ENCODE results near the gene EHMT2.
"Not testable (repeated sequence)": the region's sequence is repeated elsewhere in the genome, so short reads cannot be mapped to it uniquely, and the experiment has no call there.

The EHMT2 gene

DNA sequence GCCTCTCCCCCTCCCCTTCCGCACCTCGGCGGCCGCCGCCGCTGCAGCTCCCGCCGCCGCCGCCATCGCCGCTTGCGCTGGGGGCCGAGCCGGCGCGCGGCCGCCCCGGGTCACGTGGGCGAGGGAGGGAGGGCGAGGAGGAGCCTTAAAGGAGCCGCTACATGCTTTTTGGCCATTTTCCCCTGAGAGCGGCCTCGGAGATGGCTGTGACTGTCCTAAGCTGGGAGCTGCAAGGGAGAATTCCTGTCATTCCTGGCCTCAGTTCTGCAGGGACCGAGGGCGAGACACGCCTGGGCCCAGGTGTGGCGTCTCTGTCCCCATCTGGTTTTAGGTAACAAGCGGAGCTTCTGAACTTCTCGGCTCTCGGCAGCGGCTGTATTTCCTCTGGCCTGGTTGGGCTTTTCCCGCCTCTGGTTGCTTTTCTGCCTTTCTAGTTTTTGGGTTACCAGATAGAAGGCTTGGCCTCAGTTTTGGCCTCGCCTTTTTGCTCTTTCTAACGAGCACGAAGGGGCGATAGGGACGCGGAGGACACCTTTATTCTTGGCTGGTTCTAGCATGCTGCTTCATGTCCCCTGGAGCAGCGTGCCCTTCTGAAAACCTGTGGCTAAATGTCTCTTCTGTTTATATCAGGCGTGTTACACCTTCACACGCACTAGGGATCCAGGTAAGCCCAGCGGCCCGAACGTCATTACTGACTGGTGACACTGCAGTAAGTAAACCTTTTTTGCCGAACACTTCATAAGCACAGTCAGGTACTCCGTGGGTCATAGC, at the start of gene EHMT2:
TSS of gene EHMT2 (minus strand) at position 87 of the 771 bp plus-strand sequence. CDS start at position 66, 21 bp downstream.
- peak within 1 kb of the TSS; percentile 71 for H3K27ac ChIP-seq
- DNase-seq (ENCODE audit: low read depth, low spot score): no peak

DNA sequence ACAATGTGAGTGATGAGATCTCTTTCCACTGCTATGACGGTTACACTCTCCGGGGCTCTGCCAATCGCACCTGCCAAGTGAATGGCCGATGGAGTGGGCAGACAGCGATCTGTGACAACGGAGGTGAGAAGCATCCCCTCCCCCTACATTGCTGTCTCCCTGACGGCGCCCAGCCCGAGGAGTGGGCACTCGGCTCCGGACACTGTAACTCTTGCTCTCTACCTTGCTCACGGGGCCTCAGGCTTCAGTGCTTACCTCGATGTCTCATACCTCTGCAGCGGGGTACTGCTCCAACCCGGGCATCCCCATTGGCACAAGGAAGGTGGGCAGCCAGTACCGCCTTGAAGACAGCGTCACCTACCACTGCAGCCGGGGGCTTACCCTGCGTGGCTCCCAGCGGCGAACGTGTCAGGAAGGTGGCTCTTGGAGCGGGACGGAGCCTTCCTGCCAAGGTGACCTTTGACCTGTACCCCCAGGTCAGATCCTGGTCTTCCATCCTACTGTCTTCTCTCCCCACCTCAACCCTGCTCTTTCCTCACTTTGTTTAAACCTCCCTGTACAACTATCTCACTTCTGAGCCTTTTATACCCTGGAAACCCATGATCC, 49.7 kb upstream of the EHMT2 start:
- no peak for DNase-seq (ENCODE audit: low read depth, low spot score)
- H3K27ac ChIP-seq: no peak overlapping the region

DNA sequence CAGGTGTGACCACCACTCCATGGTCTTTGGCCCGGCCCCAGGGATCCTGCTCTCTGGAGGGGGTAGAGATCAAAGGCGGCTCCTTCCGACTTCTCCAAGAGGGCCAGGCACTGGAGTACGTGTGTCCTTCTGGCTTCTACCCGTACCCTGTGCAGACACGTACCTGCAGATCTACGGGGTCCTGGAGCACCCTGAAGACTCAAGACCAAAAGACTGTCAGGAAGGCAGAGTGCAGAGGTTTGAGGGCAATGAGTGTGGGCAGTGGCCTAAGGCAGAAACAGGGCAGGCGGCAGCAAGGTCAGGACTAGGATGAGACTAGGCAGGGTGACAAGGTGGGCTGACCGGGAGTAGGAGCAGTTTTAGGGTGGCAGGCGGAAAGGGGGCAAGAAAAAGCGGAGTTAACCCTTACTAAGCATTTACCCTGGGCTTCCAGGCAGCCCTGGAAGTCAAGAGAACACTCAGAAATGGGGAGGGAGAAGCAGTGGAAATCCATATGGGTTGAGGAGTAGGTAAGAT, 48.9 kb upstream of the EHMT2 start:
- no peak for DNase-seq (ENCODE audit: low read depth, low spot score)
- no peak overlapping the region for H3K27ac ChIP-seq

DNA sequence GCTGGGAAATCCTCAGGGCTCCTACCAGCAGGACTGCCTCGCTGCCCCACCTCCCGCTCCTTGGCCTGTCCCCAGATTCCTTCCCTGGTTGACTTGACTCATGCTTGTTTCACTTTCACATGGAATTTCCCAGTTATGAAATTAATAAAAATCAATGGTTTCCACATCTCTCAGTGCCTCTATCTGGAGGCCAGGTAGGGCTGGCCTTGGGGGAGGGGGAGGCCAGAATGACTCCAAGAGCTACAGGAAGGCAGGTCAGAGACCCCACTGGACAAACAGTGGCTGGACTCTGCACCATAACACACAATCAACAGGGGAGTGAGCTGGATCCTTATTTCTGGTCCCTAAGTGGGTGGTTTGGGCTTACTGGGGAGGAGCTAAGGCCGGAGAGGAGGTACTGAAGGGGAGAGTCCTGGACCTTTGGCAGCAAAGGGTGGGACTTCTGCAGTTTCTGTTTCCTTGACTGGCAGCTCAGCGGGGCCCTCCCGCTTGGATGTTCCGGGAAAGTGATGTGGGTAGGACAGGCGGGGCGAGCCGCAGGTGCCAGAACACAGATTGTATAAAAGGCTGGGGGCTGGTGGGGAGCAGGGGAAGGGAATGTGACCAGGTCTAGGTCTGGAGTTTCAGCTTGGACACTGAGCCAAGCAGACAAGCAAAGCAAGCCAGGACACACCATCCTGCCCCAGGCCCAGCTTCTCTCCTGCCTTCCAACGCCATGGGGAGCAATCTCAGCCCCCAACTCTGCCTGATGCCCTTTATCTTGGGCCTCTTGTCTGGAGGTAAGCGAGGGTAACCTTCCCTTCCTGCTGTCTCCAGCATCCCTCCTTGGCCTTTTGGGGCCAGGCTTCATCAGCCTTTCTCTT, 48.2 kb upstream of the EHMT2 start, which contains the start of gene CFB:
TSS of gene CFB (plus strand) at position 589 of the 863 bp plus-strand sequence. CDS start at position 716, 127 bp downstream.
- peak; percentile 33 for DNase-seq (ENCODE audit: low read depth, low spot score)
- peak within 1 kb of the TSS; percentile 42 for H3K27ac ChIP-seq

DNA sequence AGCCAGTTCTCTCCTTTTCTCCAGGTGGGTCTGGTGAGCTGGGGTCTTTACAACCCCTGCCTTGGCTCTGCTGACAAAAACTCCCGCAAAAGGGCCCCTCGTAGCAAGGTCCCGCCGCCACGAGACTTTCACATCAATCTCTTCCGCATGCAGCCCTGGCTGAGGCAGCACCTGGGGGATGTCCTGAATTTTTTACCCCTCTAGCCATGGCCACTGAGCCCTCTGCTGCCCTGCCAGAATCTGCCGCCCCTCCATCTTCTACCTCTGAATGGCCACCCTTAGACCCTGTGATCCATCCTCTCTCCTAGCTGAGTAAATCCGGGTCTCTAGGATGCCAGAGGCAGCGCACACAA, 47.6 kb upstream of the EHMT2 start:
- no peak for DNase-seq (ENCODE audit: low read depth, low spot score)
- H3K27ac ChIP-seq: peak overlapping the region; percentile 42

DNA sequence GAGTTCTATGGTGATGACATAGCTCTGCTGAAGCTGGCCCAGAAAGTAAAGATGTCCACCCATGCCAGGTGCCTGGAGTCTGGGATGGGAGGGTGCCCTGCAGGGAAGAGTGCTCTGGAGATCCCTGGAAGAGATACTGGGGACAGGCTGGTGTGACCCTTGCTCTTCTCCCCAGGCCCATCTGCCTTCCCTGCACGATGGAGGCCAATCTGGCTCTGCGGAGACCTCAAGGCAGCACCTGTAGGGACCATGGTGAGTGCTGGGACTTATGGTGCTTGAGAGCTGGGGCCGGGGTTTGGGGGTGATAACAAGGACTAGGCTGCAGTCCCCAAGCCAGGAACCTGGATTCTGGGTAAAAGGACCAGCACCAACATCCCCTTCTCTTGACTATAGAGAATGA, 46.2 kb upstream of the EHMT2 start:
- no peak overlapping the region for H3K27ac ChIP-seq
- no peak for DNase-seq (ENCODE audit: low read depth, low spot score)

DNA sequence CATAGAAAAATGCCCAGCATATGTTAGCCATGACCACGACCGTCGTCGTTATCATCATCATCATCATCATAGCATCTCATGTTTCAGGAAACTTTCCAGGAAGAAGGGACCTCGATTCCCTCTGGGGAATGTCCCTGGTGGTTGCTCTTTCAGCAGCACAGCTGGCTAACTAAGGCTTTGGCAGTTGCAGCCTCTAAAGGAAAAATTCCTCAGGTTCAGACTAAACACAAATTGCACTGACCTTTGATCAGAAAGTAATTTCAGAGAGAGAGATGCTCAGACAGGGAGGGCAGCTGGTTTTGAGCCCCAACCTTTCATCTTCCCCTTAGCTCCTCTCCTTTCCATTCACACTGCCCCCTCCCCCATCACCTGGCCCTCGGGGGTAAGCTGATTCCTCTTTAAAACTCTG, 42.8 kb upstream of the EHMT2 start:
- H3K27ac ChIP-seq: no peak overlapping the region
- no peak for DNase-seq (ENCODE audit: low read depth, low spot score)

DNA sequence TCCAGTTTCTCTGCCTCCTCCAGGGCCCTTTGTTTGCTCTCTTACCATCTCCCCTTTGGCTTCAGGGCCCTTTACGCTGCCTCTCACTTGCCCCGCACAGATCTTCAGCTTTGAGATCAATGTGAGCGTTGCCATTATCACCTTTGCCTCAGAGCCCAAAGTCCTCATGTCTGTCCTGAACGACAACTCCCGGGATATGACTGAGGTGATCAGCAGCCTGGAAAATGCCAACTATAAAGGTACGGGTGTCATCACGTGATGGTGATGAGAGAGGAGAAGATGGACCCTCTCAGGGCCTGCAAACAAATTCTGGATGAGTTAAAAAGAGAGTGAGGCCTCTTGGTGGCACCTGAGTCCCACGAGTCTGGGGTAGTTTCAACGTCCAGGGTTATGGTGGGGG, 38.3 kb upstream of the EHMT2 start:
- no peak overlapping the region for H3K27ac ChIP-seq

DNA sequence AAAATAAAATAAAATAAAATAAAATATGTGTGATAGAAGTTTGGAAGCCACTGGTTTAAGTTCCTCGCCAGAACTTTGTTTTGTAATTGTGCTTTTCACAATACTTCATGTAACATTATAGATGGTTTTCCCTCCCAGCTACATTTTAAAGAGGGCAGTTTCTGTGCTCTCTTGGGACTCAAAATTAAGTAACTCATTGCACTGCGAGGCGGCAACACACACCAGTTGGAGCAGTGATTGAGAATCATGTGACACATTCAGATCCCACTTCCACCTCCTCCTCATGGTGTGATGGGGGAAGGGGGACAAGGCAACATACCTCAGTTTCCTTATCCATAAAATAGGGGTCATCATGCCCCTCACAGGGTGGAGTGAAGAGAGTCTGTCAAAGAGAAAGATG, 37.5 kb upstream of the EHMT2 start:
- H3K27ac ChIP-seq: no peak overlapping the region
- DNase-seq (ENCODE audit: low read depth, low spot score): no peak

More for the DNA sequence above, 38.3 kb upstream of the EHMT2 start:
- DNase-seq (ENCODE audit: low read depth, low spot score): no peak

DNA sequence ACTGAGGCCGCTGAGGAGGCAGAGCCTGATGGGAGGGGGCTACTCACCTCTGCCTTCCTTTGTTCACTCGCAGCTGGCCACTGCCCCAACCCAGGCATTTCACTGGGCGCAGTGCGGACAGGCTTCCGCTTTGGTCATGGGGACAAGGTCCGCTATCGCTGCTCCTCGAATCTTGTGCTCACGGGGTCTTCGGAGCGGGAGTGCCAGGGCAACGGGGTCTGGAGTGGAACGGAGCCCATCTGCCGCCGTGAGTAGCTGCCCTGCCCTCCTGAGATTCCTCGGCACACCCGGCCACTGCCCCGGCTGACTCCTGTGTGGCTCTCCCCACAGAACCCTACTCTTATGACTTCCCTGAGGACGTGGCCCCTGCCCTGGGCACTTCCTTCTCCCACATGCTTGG, 36.0 kb upstream of the EHMT2 start:
- H3K27ac ChIP-seq: no peak overlapping the region
- no peak for DNase-seq (ENCODE audit: low read depth, low spot score)

DNA sequence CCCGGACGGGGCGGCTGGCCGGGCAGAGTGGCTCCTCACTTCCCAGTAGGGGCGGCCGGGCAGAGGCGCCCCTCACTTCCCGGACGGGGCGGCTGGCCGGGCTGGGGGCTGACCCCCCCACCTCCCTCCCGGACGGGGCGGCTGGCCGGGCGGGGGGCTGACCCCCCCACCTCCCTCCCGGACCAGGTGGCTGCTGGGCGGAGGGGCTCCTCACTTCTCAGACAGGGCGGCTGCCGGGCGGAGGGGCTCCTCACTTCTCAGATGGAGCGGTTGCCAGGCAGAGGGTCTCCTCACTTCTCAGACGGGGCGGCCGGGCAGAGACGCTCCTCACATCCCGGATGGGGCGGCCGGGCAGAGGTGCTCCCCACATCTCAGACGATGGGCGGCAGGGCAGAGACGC, 34.6 kb upstream of the EHMT2 start:
- not testable (repeated sequence) for H3K27ac ChIP-seq; DNase-seq (ENCODE audit: low read depth, low spot score)

DNA sequence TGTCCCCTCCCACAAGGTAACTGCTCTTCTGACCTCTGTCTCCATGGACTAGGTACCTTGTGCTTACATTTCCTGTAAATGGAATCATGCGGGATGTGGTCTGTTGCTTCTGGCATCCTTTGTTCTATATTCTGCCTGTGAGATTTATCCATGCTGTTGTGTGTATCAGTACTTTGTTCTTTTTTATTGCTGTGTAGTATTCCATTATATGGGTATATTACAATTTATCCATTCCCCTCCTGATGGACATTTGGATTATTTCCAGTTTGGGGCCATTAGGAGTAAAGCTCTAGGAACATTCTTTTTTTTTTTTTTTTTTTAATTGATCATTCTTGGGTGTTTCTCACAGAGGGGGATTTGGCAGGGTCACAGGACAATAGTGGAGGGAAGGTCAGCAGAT, 33.5 kb upstream of the EHMT2 start:
- no peak for DNase-seq (ENCODE audit: low read depth, low spot score)
- no peak overlapping the region for H3K27ac ChIP-seq

DNA sequence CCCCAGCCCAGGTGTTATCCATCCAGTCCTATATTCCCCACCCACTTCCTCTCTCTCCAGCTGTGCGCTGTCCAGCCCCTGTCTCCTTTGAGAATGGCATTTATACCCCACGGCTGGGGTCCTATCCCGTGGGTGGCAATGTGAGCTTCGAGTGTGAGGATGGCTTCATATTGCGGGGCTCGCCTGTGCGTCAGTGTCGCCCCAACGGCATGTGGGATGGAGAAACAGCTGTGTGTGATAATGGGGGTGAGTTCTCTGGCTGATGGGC, 31.1 kb upstream of the EHMT2 start:
- DNase-seq (ENCODE audit: low read depth, low spot score): no peak
- H3K27ac ChIP-seq: no peak overlapping the region

DNA sequence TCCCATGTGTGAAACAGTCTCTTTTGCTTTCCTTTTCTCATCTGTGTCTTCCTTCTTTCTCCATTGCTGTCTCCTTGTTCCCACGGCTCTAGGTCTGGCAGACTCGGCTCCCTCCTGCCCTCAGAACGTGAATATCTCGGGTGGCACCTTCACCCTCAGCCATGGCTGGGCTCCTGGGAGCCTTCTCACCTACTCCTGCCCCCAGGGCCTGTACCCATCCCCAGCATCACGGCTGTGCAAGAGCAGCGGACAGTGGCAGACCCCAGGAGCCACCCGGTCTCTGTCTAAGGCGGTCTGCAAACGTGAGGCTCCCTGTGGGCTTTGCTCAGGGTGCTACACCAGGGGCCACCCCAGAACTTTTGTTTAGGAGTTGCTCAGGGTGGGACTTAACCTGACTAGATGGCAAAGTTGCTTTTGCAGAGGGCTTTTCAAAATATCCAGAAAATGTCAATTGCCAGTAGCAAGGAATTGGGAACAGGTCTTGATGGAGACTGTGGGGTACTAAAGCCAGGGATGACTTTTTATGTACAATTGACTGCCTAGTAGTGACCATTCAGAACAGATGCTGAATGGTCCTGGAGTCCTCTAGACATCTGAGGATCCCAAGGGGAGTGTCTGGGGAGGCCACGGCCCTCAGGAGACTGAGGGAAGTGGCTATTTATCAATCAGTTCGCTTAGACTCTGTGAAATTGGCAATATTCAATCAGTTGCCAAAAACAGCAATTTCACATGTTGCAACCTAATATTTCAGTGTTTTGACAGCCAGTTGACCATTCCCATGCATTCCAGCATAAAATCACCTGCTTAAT, 30.6 kb upstream of the EHMT2 start:
- H3K27ac ChIP-seq: no peak overlapping the region
- DNase-seq (ENCODE audit: low read depth, low spot score): no peak

DNA sequence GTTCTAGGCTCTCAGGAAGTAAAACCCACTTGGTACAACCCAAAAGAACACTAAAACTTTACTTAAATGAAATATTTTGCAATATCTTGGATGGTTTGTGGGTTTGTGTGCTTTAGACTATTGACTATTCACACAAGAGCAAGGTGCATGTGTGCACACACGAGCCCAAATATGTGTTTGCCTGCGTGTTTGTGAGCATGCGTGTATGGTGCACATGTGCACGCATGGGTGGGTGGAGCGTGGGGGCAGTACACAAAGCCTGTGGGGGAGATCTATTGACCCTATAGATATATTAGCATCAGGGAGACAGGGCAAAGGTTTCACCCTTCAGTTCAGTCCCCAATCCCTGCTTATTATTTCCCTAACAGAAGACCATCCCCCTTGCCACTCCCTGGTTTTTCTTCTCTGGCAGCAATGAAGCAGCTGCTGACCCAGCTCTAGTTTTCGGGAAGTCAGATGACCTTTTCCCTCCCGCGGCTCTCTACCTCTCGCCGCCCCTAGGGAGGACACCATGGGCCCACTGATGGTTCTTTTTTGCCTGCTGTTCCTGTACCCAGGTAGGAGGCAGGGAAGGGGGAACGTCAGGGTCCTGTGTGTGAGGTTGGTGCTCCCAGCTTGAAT, 29.9 kb upstream of the EHMT2 start, which contains the start of gene C2:
TSS of gene C2 (plus strand) at position 476 of the 621 bp plus-strand sequence. CDS start at position 512, 36 bp downstream.
- no peak within 1 kb of the TSS for H3K27ac ChIP-seq
- no peak for DNase-seq (ENCODE audit: low read depth, low spot score)

DNA sequence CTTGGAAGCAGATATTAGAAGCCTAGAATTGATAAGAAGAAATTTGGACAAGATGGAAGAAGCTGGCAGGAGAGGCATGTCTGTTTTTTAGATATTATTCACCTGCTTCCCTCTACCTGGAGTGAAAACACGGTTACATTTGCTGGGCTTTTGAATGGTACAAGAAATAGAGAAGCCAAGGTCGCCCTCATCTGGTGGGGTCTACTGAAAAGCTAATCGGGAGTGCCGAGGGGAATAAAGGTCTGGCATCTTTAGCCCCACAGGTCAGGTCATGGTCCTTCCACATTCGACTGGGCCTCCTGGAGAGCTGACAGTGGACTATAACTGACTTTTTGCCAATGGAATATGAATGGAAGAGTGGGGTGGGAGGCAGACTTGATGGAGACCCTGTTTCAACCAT, 25.4 kb upstream of the EHMT2 start:
- no peak for DNase-seq (ENCODE audit: low read depth, low spot score)
- no peak overlapping the region for H3K27ac ChIP-seq

DNA sequence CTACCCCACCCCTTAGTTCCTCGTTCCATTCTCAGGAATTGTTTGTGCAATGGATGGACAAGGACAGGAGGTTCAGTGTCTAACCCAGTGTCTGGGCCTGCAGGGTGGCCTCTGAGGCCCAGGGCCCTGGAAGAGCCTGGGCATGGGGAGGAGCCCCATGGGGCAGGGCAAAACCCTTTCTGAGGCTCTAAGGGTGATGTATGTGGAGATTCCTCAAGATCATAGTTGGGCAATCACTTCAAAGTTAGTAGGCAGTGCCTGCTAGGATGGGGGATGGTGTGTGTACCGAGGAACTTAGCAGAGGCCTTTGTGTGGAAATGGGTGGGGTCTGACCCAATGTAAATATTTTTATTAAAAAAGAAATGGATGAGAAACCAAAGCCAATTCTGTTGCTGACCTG, 23.3 kb upstream of the EHMT2 start:
- DNase-seq (ENCODE audit: low read depth, low spot score): peak; percentile 37
- H3K27ac ChIP-seq: peak overlapping the region; percentile 56

DNA sequence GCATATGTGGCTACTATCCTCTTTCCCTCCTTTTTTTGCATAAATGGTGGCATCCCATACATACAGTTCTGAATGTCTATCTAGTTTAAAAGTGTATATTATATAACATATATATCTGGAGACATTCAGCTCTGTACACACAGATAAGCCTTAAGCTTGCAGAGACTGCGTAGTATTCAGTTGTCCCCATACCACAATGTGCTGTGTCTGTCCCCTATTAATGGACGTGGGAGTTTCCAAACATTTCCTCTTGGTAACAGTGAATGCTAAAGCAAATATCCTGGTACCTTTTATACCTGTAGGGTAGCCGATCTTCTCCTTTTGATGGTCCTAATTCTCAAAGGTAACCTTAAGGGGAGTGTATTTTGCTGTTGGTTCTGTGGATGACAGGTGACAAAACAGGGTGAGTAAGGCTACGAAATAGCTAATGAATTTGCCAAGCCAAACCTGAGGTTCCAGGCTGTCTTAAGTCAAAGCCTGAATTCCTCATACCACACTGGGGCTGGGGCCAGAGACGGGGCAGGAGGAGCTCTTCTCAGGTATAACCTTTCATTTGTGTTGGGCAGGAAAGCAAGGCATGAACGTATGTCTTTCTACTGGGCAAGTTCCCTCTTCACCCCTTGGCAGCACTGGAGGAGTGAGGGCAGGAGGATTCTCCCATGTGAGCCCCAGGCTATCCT, 22.3 kb upstream of the EHMT2 start:
- peak overlapping the region; percentile 56 for H3K27ac ChIP-seq
- no peak for DNase-seq (ENCODE audit: low read depth, low spot score)

DNA sequence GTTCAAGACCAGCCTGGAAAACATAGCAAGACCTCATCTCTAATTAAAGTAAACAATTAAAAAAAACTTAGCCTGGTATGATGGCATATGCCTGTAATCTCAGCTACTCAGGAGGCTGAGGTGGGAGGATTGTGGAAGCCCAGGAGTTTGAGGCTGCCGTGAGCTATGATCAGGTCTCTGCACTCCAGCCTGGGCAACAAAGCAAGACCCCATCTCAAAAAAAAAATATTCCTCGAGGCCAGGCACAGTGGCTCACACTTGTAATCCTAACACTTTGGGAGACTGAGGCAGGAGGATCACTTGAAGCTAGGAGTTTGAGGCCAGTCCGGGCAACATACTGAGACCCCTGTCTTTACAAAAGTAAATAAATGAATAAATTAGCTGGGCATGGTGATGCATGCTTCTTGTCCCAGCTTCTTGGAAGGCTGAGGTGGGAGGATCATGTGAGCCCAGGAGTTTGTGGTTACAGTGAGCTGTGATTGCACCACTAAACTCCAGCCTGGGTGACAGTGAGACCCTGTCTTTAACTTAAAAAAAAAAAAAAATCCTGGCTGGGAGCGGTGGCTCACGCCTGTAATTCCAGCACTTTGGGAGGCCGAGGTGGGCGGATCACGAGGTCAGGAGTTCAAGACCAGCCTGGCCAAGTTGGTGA, 20.7 kb upstream of the EHMT2 start:
- no peak overlapping the region for H3K27ac ChIP-seq
- no peak for DNase-seq (ENCODE audit: low read depth, low spot score)
